ENCODE results near the gene GLIPR1.

GRCh38 chr12:75491169-75491568, 10.6 kb downstream of the GLIPR1 start:
- TF ChIP-seq CTCF (IDR thresholded peaks at IDR 0.05) (no peak), POLR2A (IDR thresholded peaks at IDR 0.05) (no peak)

Measured in suprapubic skin (tissue), 3 donors.